MCF 10A (cell line): ENCODE results near the gene KCNJ2. TPM values are rescaled to one million over a fixed set of nuclear protein-coding genes. Genes with fewer than 3 reads are reported as not detected.
A peak's percentile ranks its signal among the peaks of the same experiment; 100 is the strongest.

Experiments used
- BruUV-seq: library from RNA; stranded (reverse); fragments of 400-500 nt; replicated peaks from 2 replicates; lab custom pipeline; 2021; lab: Mats Ljungman, UMichigan
- CTCF ChIA-PET: fragments of 300-600 bp; sonication (Branson Sonifier 250); formaldehyde crosslinking; extraction: SDS; loops from one replicate; lab custom pipeline; 2021; ENCODE audit warnings: antibody characterized with exemption, inconsistent platforms; lab: Yijun Ruan, JAX
- POLR2A ChIA-PET: fragments of 300-600, 350-650 bp; sonication (Branson Sonifier 250); formaldehyde crosslinking; extraction: SDS; loops from one replicate; lab custom pipeline; 2020; ENCODE audit warnings: antibody characterized with exemption, inconsistent platforms; lab: Yijun Ruan, JAX
- DNase-seq: peaks from one replicate; pipeline ENCODE4 v3.0.0-alpha.2; 2018; ENCODE audit not compliant: unreplicated experiment
- H3K27ac Mint-ChIP-seq: one replicate; pipeline ENCODE4 v1.8.0; 2022; ENCODE audit warnings: mild to moderate bottlenecking, low read depth, mixed read lengths; ENCODE audit not compliant: unreplicated experiment
- H3K27me3 Mint-ChIP-seq: one replicate; pipeline ENCODE4 v1.8.0; 2022; ENCODE audit warnings: mixed read lengths; ENCODE audit not compliant: insufficient read depth, unreplicated experiment
- H3K36me3 Mint-ChIP-seq: one replicate; pipeline ENCODE4 v1.8.0; 2022; ENCODE audit warnings: mild to moderate bottlenecking, moderate library complexity, mixed read lengths; ENCODE audit not compliant: insufficient read depth, unreplicated experiment
- H3K4me1 Mint-ChIP-seq: one replicate; pipeline ENCODE4 v1.8.0; 2022; ENCODE audit warnings: mixed read lengths; ENCODE audit not compliant: insufficient read depth, unreplicated experiment
- H3K4me3 Mint-ChIP-seq: one replicate; pipeline ENCODE4 v1.8.0; 2022; ENCODE audit warnings: mild to moderate bottlenecking, moderate library complexity, mixed read lengths; ENCODE audit not compliant: unreplicated experiment
- H3K9me3 Mint-ChIP-seq: one replicate; pipeline ENCODE4 v1.8.0; 2022; ENCODE audit warnings: mixed read lengths; ENCODE audit not compliant: unreplicated experiment
- intact Hi-C: fragments of 100-400 bp; cut with micrococcal nuclease; formaldehyde crosslinking; loops from 2 replicates; pipeline ENCODE4 v1.14.1; 2022
- total RNA-seq: library from RNA; stranded (reverse); gene quantifications from 2 replicates; pipeline ENCODE4 v1.2.3, GENCODE V29; 2022
- TF ChIP-seq, protein P1 (sequence below): fragments of 200-600 bp; IDR thresholded peaks from one replicate; pipeline ENCODE4 v1.8.0; 2022; ENCODE audit warnings: antibody characterized with exemption, mild to moderate bottlenecking; ENCODE audit not compliant: unreplicated experiment

The KCNJ2 gene
- total RNA-seq, 1 experiment from 2014 or later = 0.19 TPM

DNA sequence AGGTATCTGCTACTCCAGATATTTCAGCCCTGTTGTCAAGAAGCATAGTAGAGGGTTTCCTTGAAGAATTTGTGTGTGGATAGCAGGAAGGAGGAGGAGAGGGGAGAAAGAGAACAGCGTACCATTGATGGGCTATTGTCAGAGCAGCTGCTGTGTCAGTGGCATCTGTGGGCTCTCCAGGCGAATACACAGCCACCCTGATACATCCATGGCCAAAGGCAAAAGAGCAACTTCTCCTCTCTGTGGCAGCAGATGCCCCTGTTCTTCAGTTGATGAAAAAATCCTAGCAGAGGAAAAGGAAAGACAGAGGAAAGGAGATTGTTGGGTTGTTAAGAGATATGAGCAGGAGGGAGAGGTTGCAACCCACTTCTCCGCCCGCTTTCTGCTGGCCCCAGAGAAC, 12.2 kb upstream of the KCNJ2 start:
- Mint-ChIP-seq H3K4me3 (no peak overlapping the region), H3K9me3 (no peaks in the 10 kb centered on the region), H3K27ac (no peak overlapping the region), H3K27me3 (no peaks in the 10 kb centered on the region), H3K4me1 (no peaks in the 10 kb centered on the region), H3K36me3 (no peaks in the 10 kb centered on the region)
- no peak for DNase-seq
- no TSS peak for BruUV-seq
- TF ChIP-seq, protein P1, sequence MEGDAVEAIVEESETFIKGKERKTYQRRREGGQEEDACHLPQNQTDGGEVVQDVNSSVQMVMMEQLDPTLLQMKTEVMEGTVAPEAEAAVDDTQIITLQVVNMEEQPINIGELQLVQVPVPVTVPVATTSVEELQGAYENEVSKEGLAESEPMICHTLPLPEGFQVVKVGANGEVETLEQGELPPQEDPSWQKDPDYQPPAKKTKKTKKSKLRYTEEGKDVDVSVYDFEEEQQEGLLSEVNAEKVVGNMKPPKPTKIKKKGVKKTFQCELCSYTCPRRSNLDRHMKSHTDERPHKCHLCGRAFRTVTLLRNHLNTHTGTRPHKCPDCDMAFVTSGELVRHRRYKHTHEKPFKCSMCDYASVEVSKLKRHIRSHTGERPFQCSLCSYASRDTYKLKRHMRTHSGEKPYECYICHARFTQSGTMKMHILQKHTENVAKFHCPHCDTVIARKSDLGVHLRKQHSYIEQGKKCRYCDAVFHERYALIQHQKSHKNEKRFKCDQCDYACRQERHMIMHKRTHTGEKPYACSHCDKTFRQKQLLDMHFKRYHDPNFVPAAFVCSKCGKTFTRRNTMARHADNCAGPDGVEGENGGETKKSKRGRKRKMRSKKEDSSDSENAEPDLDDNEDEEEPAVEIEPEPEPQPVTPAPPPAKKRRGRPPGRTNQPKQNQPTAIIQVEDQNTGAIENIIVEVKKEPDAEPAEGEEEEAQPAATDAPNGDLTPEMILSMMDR = no peak
- CTCF ChIA-PET = no interaction called here
- intact Hi-C loops = no loop called here
- POLR2A ChIA-PET = interaction anchor here (0.6 kb wide), 1 partner anchor 408 kb away, joined by 3 read pairs; no protein-coding TSS in a partner anchor

DNA sequence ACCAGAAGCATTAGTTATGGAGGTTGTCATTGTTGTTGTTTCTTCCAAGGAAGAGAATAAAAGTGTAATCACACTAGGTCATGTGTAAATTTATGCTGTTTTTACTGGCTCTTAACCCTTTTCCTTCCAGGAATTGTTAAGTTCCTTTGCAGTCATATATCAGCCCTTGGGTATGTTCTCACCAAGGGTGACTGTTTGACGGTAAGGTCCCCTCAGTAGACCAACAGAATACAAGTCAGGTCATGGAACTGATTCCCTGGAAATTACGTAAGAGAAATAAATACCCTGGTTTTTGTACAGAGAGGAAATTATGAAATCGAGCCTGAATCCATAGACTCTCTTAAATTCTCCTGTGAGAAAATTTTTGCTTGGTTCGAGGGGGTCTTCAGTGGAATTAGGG, 11.2 kb upstream of the KCNJ2 start:
- H3K27ac Mint-ChIP-seq = no peak overlapping the region
- CTCF ChIA-PET = interaction anchor here (2.2 kb wide), 1 partner anchor 551 kb away, joined by 6 read pairs; no protein-coding TSS in a partner anchor
- POLR2A ChIA-PET = interaction anchor here (0.7 kb wide), 1 partner anchor 103 kb away, joined by 3 read pairs; no protein-coding TSS in a partner anchor
- intact Hi-C loops = no loop called here
- H3K36me3 Mint-ChIP-seq = no peaks in the 10 kb centered on the region
- TF ChIP-seq, protein P1 = no peak
- H3K9me3 Mint-ChIP-seq = no peaks in the 10 kb centered on the region
- H3K4me3 Mint-ChIP-seq = no peak overlapping the region
- H3K27me3 Mint-ChIP-seq = no peaks in the 10 kb centered on the region
- H3K4me1 Mint-ChIP-seq = no peaks in the 10 kb centered on the region
- no peak for DNase-seq
- BruUV-seq = no TSS peak

DNA sequence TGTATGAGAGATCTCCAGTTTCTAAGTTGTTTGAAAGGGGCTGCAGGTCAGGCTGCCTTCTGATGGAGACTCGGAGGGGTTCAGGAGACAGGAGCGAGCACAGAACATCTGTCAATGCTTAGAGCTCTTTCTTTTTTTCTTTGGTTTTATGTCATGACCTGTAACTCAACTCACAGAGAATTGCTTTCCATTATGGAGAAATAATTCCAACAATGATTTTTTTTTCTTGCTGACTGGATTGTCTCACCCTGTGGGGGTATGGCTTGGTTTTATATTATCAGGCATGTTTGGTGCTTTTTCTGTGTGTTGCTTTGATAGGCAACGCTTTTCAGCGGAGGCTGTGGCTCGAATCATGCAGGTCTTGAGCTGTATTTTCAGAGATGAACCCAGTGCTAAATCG, 10.7 kb upstream of the KCNJ2 start:
- intact Hi-C loops = no loop called here
- BruUV-seq = no TSS peak
- TF ChIP-seq, protein P1 = no peak
- H3K9me3 Mint-ChIP-seq = no peaks in the 10 kb centered on the region
- peak overlapping the region; percentile 2 for H3K27ac Mint-ChIP-seq
- CTCF ChIA-PET = interaction anchor here (0.9 to 2.2 kb wide), 3 partner anchors 9 to 552 kb away, joined by 3 to 7 read pairs (median 6); no protein-coding TSS in a partner anchor
- H3K36me3 Mint-ChIP-seq = no peaks in the 10 kb centered on the region
- H3K27me3 Mint-ChIP-seq = no peaks in the 10 kb centered on the region
- DNase-seq = no peak
- no peaks in the 10 kb centered on the region for H3K4me1 Mint-ChIP-seq
- H3K4me3 Mint-ChIP-seq = no peak overlapping the region
- POLR2A ChIA-PET = interaction anchor here (0.7 to 2.5 kb wide), 3 partner anchors 10 to 102 kb away, joined by 3 to 9 read pairs (median 6); partner anchors contain the start of gene KCNJ2

DNA sequence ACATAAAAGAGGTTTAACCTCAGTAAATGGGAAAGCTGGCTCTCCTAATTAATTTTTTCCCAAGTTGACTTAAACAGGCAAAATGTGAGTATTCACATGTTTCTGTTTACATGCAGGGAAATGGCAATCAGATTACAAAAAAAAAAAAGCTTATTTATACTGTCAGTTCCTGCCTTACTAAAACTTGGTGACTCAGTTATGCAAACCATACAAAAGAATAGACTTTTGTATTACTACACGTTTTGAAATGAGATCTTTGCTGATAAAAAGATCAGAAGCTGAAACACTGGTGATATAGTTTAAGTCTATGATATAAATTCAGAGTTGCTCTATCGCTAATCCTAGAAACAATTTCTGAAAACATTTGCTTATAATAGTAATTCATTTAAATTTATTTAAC, 9.4 kb upstream of the KCNJ2 start:
- BruUV-seq = no TSS peak
- no peak overlapping the region for H3K4me3 Mint-ChIP-seq

More for the DNA sequence above, 9.4 kb upstream of the KCNJ2 start:
- DNase-seq = no peak
- TF ChIP-seq, protein P1 = no peak
- intact Hi-C loops = no loop called here
- no peaks in the 10 kb centered on the region for H3K4me1 Mint-ChIP-seq
- ChIA-PET POLR2A (interaction anchor here (0.6 to 2.5 kb wide), 3 partner anchors 8 to 197 kb away, joined by 3 to 9 read pairs (median 6); partner anchors contain the start of gene KCNJ2), CTCF (interaction anchor here (0.9 to 2.2 kb wide), 5 partner anchors 8 to 592 kb away, joined by 3 to 7 read pairs (median 3); no protein-coding TSS in a partner anchor)
- no peaks in the 10 kb centered on the region for H3K9me3 Mint-ChIP-seq
- no peak overlapping the region for H3K27ac Mint-ChIP-seq
- no peaks in the 10 kb centered on the region for H3K36me3 Mint-ChIP-seq
- no peaks in the 10 kb centered on the region for H3K27me3 Mint-ChIP-seq
